ENCODE measurements around the gene CASQ2. TPM values are rescaled to one million over a fixed set of nuclear protein-coding genes. Genes with fewer than 3 reads are reported as not detected.

Gene CASQ2
- total RNA-seq, 1 donor from 2014 or later, result not detected

GRCh38 chr1:115718011-115718754, 50.3 kb downstream of the CASQ2 start:
- no peak for DNase-seq (ENCODE audit: low spot score)

GRCh38 chr1:115717541-115717940, 51.0 kb downstream of the CASQ2 start:
- peaks cover 2% of the 10 kb centered on the region for H3K4me1 Mint-ChIP-seq (ENCODE audit: low read depth)
- H3K36me3 Mint-ChIP-seq (ENCODE audit: low read depth), result no peaks in the 10 kb centered on the region
- H3K4me3 Mint-ChIP-seq (ENCODE audit: low read depth), result no peak overlapping the region
- intact Hi-C loops (cut with micrococcal nuclease), result no loop called here
- DNase-seq (ENCODE audit: low spot score), result no peak
- no peaks in the 10 kb centered on the region for H3K9me3 Mint-ChIP-seq
- H3K27me3 Mint-ChIP-seq (ENCODE audit: low read depth), result peaks cover 29% of the 10 kb centered on the region
- H3K27ac Mint-ChIP-seq, result no peak overlapping the region

More at GRCh38 chr1:115718011-115718754, 50.3 kb downstream of the CASQ2 start:
- Mint-ChIP-seq H3K4me3 (ENCODE audit: low read depth) (no peak overlapping the region), H3K4me1 (ENCODE audit: low read depth) (peaks cover 2% of the 10 kb centered on the region), H3K9me3 (no peaks in the 10 kb centered on the region), H3K36me3 (ENCODE audit: low read depth) (no peaks in the 10 kb centered on the region), H3K27me3 (ENCODE audit: low read depth) (peaks cover 25% of the 10 kb centered on the region), H3K27ac (no peak overlapping the region)
- intact Hi-C loops (cut with micrococcal nuclease), result no loop called here

GRCh38 chr1:115714572-115715141, 53.9 kb downstream of the CASQ2 start:
- Mint-ChIP-seq H3K27me3 (ENCODE audit: low read depth) (peaks cover 28% of the 10 kb centered on the region), H3K27ac (no peak overlapping the region), H3K36me3 (ENCODE audit: low read depth) (no peaks in the 10 kb centered on the region), H3K4me3 (ENCODE audit: low read depth) (no peak overlapping the region), H3K9me3 (no peaks in the 10 kb centered on the region), H3K4me1 (ENCODE audit: low read depth) (peaks cover 9% of the 10 kb centered on the region)
- intact Hi-C loops (cut with micrococcal nuclease), result no loop called here
- no peak for DNase-seq (ENCODE audit: low spot score)

- no peak overlapping the region for H3K27ac Mint-ChIP-seq
- DNase-seq (ENCODE audit: low spot score), result no peak
- intact Hi-C loops (cut with micrococcal nuclease), result no loop called here
- H3K36me3 Mint-ChIP-seq (ENCODE audit: low read depth), result no peaks in the 10 kb centered on the region
- peaks cover 9% of the 10 kb centered on the region for H3K4me1 Mint-ChIP-seq (ENCODE audit: low read depth)
- H3K4me3 Mint-ChIP-seq (ENCODE audit: low read depth), result no peak overlapping the region
- peaks cover 33% of the 10 kb centered on the region for H3K27me3 Mint-ChIP-seq (ENCODE audit: low read depth)
- no peaks in the 10 kb centered on the region for H3K9me3 Mint-ChIP-seq
Observed at GRCh38 chr1:115713906-115714305, 54.6 kb downstream of the CASQ2 start.

- intact Hi-C loops (cut with micrococcal nuclease), result no loop called here
- Mint-ChIP-seq H3K4me3 (ENCODE audit: low read depth) (no peak overlapping the region), H3K4me1 (ENCODE audit: low read depth) (peaks cover 9% of the 10 kb centered on the region), H3K27ac (no peak overlapping the region), H3K27me3 (ENCODE audit: low read depth) (peaks cover 31% of the 10 kb centered on the region), H3K9me3 (no peaks in the 10 kb centered on the region), H3K36me3 (ENCODE audit: low read depth) (no peaks in the 10 kb centered on the region)
- DNase-seq (ENCODE audit: low spot score), result no peak
Observed at GRCh38 chr1:115712911-115713609, 55.5 kb downstream of the CASQ2 start.

- Mint-ChIP-seq H3K4me3 (ENCODE audit: low read depth) (no peak overlapping the region), H3K36me3 (ENCODE audit: low read depth) (no peaks in the 10 kb centered on the region), H3K4me1 (ENCODE audit: low read depth) (peaks cover 6% of the 10 kb centered on the region), H3K27ac (no peak overlapping the region), H3K27me3 (ENCODE audit: low read depth) (peaks cover 26% of the 10 kb centered on the region), H3K9me3 (no peaks in the 10 kb centered on the region)
- no peak for DNase-seq (ENCODE audit: low spot score)
- intact Hi-C loops (cut with micrococcal nuclease), result loop anchor here (2.0 kb wide), 1 partner anchor 62 kb away; no protein-coding TSS in a partner anchor
Observed at GRCh38 chr1:115710859-115711624, 57.5 kb downstream of the CASQ2 start.

DNA sequence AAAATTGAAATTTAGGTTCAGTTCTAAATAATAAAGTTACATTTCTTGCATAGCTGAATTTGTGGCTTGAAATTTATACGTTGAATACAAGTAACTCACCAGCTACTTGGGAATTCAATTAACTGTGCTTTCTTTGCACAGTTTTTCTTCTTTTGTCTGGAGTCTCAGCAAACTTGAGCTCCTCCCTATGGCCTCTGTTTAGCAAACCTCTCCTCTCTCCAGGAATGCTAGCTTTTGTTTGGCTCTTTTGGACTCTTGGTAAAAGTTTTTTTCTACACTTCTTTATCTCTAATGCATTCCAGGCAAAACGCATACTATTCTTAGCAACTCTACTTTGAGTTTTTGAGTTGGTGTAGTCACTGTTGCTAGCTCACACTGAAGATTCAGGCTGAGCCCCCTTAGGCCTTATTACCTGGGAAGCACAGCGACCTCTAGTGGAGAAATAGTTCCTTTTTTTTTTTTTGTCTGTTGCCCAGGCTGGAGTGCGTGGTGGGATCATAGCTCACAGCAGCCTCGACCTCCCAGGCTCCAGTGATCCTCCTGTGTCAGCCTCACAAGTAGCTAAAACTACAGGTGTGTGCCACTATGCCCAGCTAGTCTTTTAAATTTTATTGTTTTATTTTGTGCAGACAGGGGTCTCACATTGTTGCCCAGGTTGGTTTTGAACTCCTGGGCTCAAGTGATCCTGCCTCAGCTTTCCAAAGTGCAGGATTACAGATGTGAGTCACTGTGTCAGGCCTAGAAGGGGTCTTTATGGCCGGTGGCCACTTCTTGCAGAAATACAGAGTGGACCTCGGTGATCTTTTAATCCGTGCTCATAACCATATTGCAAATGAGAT, 61.7 kb downstream of the CASQ2 start:
- Mint-ChIP-seq H3K4me1 (ENCODE audit: low read depth) (peaks cover 6% of the 10 kb centered on the region), H3K27ac (no peak overlapping the region), H3K9me3 (no peaks in the 10 kb centered on the region), H3K4me3 (ENCODE audit: low read depth) (no peak overlapping the region), H3K36me3 (ENCODE audit: low read depth) (no peaks in the 10 kb centered on the region), H3K27me3 (ENCODE audit: low read depth) (peaks cover 20% of the 10 kb centered on the region)
- intact Hi-C loops (cut with micrococcal nuclease), result loop anchor here (1.0 kb wide), 1 partner anchor 99 kb away; no protein-coding TSS in a partner anchor
- DNase-seq (ENCODE audit: low spot score), result no peak

GRCh38 chr1:115705963-115706362, 62.6 kb downstream of the CASQ2 start:
- no peaks in the 10 kb centered on the region for H3K9me3 Mint-ChIP-seq
- no peaks in the 10 kb centered on the region for H3K36me3 Mint-ChIP-seq (ENCODE audit: low read depth)
- no peak for DNase-seq (ENCODE audit: low spot score)
- no peak overlapping the region for H3K4me3 Mint-ChIP-seq (ENCODE audit: low read depth)
- H3K4me1 Mint-ChIP-seq (ENCODE audit: low read depth), result no peaks in the 10 kb centered on the region
- intact Hi-C loops (cut with micrococcal nuclease), result loop anchor here (1.0 kb wide), 1 partner anchor 98 kb away; no protein-coding TSS in a partner anchor
- peaks cover 26% of the 10 kb centered on the region for H3K27me3 Mint-ChIP-seq (ENCODE audit: low read depth)
- no peak overlapping the region for H3K27ac Mint-ChIP-seq

GRCh38 chr1:115705085-115705951, 63.2 kb downstream of the CASQ2 start:
- Mint-ChIP-seq H3K4me3 (ENCODE audit: low read depth) (no peak overlapping the region), H3K36me3 (ENCODE audit: low read depth) (no peaks in the 10 kb centered on the region), H3K9me3 (no peaks in the 10 kb centered on the region), H3K27ac (no peak overlapping the region), H3K4me1 (ENCODE audit: low read depth) (no peaks in the 10 kb centered on the region), H3K27me3 (ENCODE audit: low read depth) (peaks cover 29% of the 10 kb centered on the region)
- intact Hi-C loops (cut with micrococcal nuclease), result no loop called here
- no peak for DNase-seq (ENCODE audit: low spot score)

DNA sequence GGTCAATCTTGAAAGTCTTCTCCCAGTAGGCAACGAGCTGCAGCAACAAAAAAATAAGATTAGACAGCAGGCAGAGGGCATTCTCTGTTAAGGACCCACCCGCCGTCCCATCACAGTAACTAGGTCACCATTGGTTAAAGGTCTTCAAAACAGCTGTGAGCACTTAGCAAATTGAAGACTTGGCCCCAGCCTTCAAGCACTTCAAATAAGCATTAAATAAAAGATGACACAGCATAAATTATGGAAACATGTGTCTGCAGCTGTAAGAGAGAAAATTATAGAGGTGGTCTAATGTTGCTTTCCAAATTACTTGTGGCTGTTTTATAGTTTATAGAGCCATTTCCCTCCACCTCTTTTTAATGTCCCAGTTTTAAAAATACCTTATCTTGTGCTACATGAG, 65.6 kb downstream of the CASQ2 start:
- intact Hi-C loops (cut with micrococcal nuclease), result no loop called here
- no peaks in the 10 kb centered on the region for H3K9me3 Mint-ChIP-seq
- no peak overlapping the region for H3K27ac Mint-ChIP-seq
- H3K36me3 Mint-ChIP-seq (ENCODE audit: low read depth), result no peaks in the 10 kb centered on the region
- DNase-seq (ENCODE audit: low spot score), result no peak
- no peak overlapping the region for H3K4me3 Mint-ChIP-seq (ENCODE audit: low read depth)
- H3K4me1 Mint-ChIP-seq (ENCODE audit: low read depth), result no peaks in the 10 kb centered on the region
- H3K27me3 Mint-ChIP-seq (ENCODE audit: low read depth), result peaks cover 32% of the 10 kb centered on the region

DNA sequence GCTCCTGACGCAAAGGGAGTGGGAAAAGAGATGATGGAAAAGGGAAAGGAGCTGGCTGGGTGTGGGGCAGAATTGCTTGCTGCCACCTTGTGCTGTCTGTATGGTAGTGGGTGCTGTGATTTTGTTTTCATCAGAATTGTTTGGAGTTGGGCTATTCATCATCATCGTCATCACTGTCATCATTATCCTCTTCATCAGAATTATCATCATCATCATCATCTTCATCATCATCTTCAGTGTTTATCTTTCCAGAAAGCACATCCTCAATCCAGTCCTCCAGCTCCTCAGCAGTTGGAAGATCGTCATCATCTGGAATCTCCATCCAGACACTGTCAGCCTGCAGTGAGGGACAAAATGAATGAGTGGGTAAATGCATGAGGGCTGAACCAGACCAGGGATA, 67.4 kb downstream of the CASQ2 start:
- Mint-ChIP-seq H3K27me3 (ENCODE audit: low read depth) (peaks cover 29% of the 10 kb centered on the region), H3K36me3 (ENCODE audit: low read depth) (no peaks in the 10 kb centered on the region), H3K9me3 (no peaks in the 10 kb centered on the region), H3K27ac (no peak overlapping the region), H3K4me3 (ENCODE audit: low read depth) (no peak overlapping the region), H3K4me1 (ENCODE audit: low read depth) (no peaks in the 10 kb centered on the region)
- no peak for DNase-seq (ENCODE audit: low spot score)
- intact Hi-C loops (cut with micrococcal nuclease), result no loop called here
